HepG2 (cell line): Measurements from ENCODE around the gene PPOX. TPM values are rescaled to one million over a fixed set of nuclear protein-coding genes. Genes with fewer than 3 reads are reported as not detected.

ENCODE experiments used
- ATAC-seq: fragments of 200-7000 bp; cut with Tn5 transposase; 3 replicates; pipeline ENCODE4 v1.9.1; 2020; ENCODE audit warnings: mild to moderate bottlenecking, moderate library complexity
- BruUV-seq: library from RNA; stranded (reverse); fragments of 400-500 nt; replicated peaks from 2 replicates; lab custom pipeline; 2021; lab: Mats Ljungman, UMichigan
- CTCF ChIA-PET: fragments of 300-600 bp; formaldehyde crosslinking; extraction: SDS; loops from one replicate; lab custom pipeline; 2021; ENCODE audit warnings: low total read pairs, inconsistent platforms, low intra/inter-chr PET ratio; lab: Yijun Ruan, JAX
- POLR2A ChIA-PET: fragments of 350-600 bp; sonication (Branson Sonifier 250); formaldehyde crosslinking; loops from one replicate; lab custom pipeline; 2020; ENCODE audit warnings: antibody characterized with exemption, inconsistent platforms; lab: Yijun Ruan, JAX
- DNase-seq: peaks from one replicate; pipeline ENCODE4 v3.0.0-alpha.2; 2015; ENCODE audit warnings: low spot score
- FAIRE-seq: peaks from 3 replicates; lab custom pipeline; 2011; peaks lifted over from hg19 to GRCh38; lab: Jason Lieb, UNC
- H2AFZ ChIP-seq: one replicate; pipeline ENCODE4 v1.6.1; 2011; ENCODE audit warnings: low read length, inconsistent platforms
- H3K27ac ChIP-seq: fragments of 300-600 bp; 3 replicates; pipeline ENCODE4 v1.8.0; 2011; ENCODE audit warnings: mixed run types, mild to moderate bottlenecking, mixed read lengths, low read length, inconsistent platforms; ENCODE audit not compliant: insufficient read depth; ENCODE audit errors: extremely low read length
- H3K27me3 ChIP-seq, 2 experiments: fragments of 200-600 bp in 1 of 2; 2 replicates in 1 of 2; 3 replicates in 1 of 2; pipeline versions ENCODE4 v1.6.0 to v1.8.0; 2011; ENCODE audit warnings: low read length in 2 of 2, mild to moderate bottlenecking in 2 of 2, moderate library complexity in 2 of 2, inconsistent platforms in 1 of 2; ENCODE audit not compliant: insufficient read depth in 2 of 2, control insufficient read depth in 1 of 2
- H3K36me3 ChIP-seq, 2 experiments: fragments of 200-600 bp in 1 of 2; replicated peaks in 1 of 2; 2 replicates in 1 of 2; 3 replicates in 1 of 2; pipeline versions ENCODE4 v1.5.1 to v1.8.0; 2011; ENCODE audit warnings: low read length in 2 of 2, inconsistent platforms in 1 of 2; ENCODE audit not compliant: insufficient read depth in 2 of 2, control insufficient read depth in 1 of 2
- H3K4me1 ChIP-seq: 2 replicates; pipeline ENCODE4 v1.5.1; 2012; ENCODE audit warnings: low read length, inconsistent platforms; ENCODE audit not compliant: insufficient read depth
- H3K4me2 ChIP-seq: 2 replicates; pipeline ENCODE4 v1.6.0; 2011; ENCODE audit warnings: low read depth, low read length, inconsistent platforms
- H3K4me3 ChIP-seq, 3 experiments: fragments of 200-600 bp in 1 of 3; sonication (generic), shearing (Covaris generic) in 1 of 3; replicated peaks in 1 of 3; 2 replicates each; pipeline ENCODE4 v1.5.1; 2011 to 2016; ENCODE audit warnings: low read length in 3 of 3, inconsistent platforms in 2 of 3, low read depth in 2 of 3, mild to moderate bottlenecking in 2 of 3, control low read depth in 1 of 3, mixed read lengths in 1 of 3; ENCODE audit not compliant: insufficient read depth in 1 of 3
- H3K79me2 ChIP-seq: one replicate; pipeline ENCODE4 v1.6.1; 2011; ENCODE audit warnings: low read length, inconsistent platforms; ENCODE audit not compliant: insufficient read depth
- H3K9ac ChIP-seq: 2 replicates; pipeline ENCODE4 v1.6.0; 2011; ENCODE audit warnings: mild to moderate bottlenecking, low read depth, low read length, inconsistent platforms; ENCODE audit not compliant: insufficient read depth
- H3K9me3 ChIP-seq: 2 replicates; pipeline ENCODE4 v1.5.1; 2012; ENCODE audit warnings: mild to moderate bottlenecking, low read length
- H4K20me1 ChIP-seq: 2 replicates; pipeline ENCODE4 v1.6.0; 2011; ENCODE audit warnings: inconsistent platforms, mild to moderate bottlenecking, low read length, moderate library complexity; ENCODE audit not compliant: insufficient read depth
- ATF1 ChIP-seq: IDR thresholded peaks from 2 replicates; pipeline ENCODE4 v1.6.1; 2016; ENCODE audit warnings: mild to moderate bottlenecking, control low read depth
- ATF7 ChIP-seq, 2 experiments: fragments of 450-650 bp in 1 of 2; sonication (generic) in 1 of 2; formaldehyde crosslinking in 1 of 2; IDR thresholded peaks; 2 replicates each; pipeline versions ENCODE4 v1.4.0 to v1.6.1; 2016 to 2020; ENCODE audit warnings: antibody characterized with exemption in 1 of 2, mild to moderate bottlenecking in 1 of 2, missing genetic modification reagents in 1 of 2
- CHD4 ChIP-seq: fragments of 200-600 bp; sonication (generic); IDR thresholded peaks from 2 replicates; pipeline ENCODE4 v1.7.0; 2017; ENCODE audit warnings: mild to moderate bottlenecking, low read length, borderline replicate concordance
- ETV6 ChIP-seq: sonication (generic); formaldehyde crosslinking; conservative IDR thresholded peaks from 2 replicates; pipeline ENCODE4 v1.4.0; 2020; ENCODE audit warnings: missing genetic modification reagents
- NONO ChIP-seq, 2 experiments: fragments of 450-650 bp in 1 of 2; sonication (generic) in 1 of 2; formaldehyde crosslinking in 1 of 2; IDR thresholded peaks in 1 of 2; conservative IDR thresholded peaks in 1 of 2; 2 replicates each; pipeline versions ENCODE4 v1.6.1 to v1.8.0; 2017 to 2022; ENCODE audit warnings: mild to moderate bottlenecking in 1 of 2, missing genetic modification reagents in 1 of 2, moderate library complexity in 1 of 2
- NR2F1 ChIP-seq, 2 experiments: fragments of 450-650 bp in 1 of 2; formaldehyde crosslinking in 1 of 2; IDR thresholded peaks; 2 replicates each; pipeline versions ENCODE4 v1.5.0 to v1.6.1; 2016 to 2020; ENCODE audit warnings: mild to moderate bottlenecking in 1 of 2, missing compliant biosample characterization in 1 of 2, missing genetic modification reagents in 1 of 2, moderate library complexity in 1 of 2
- SKI ChIP-seq: fragments of 450-650 bp; IDR thresholded peaks from one replicate; pipeline ENCODE4 v1.6.1; 2018; ENCODE audit warnings: mild to moderate bottlenecking; ENCODE audit not compliant: partially characterized antibody
- SNAPC2 ChIP-seq: sonication (generic); formaldehyde crosslinking; IDR thresholded peaks from 2 replicates; pipeline ENCODE4 v1.8.1; 2022; ENCODE audit warnings: mild to moderate bottlenecking, missing genetic modification reagents
- ZFP41 ChIP-seq: sonication (generic); formaldehyde crosslinking; IDR thresholded peaks from 2 replicates; pipeline ENCODE4 v1.4.0; 2020; ENCODE audit warnings: mild to moderate bottlenecking, missing genetic modification reagents, borderline replicate concordance
- ZNF329 ChIP-seq: sonication (generic); formaldehyde crosslinking; IDR thresholded peaks from 2 replicates; pipeline ENCODE4 v1.9.0; 2021; ENCODE audit warnings: low read depth, mild to moderate bottlenecking, missing genetic modification reagents
- ZNF451 ChIP-seq: sonication (generic); formaldehyde crosslinking; IDR thresholded peaks from 2 replicates; pipeline ENCODE4 v1.5.0; 2020; ENCODE audit warnings: mild to moderate bottlenecking, missing genetic modification reagents
- ZNF720 ChIP-seq: sonication (generic); formaldehyde crosslinking; IDR thresholded peaks from 2 replicates; pipeline ENCODE4 v1.4.0; 2020; ENCODE audit warnings: missing genetic modification reagents
- whole genome bisulfite sequencing: methylation state at CpG from one replicate; pipeline ENCODE4 v1.1.6; 2017; ENCODE audit warnings: low lambda C conversion rate; 5-methylcytosine and 5-hydroxymethylcytosine counted together
- in situ Hi-C: cut with HindIII; loops from 2 replicates; pipeline ENCODE4 v1.10.0; 2017; ENCODE audit warnings: low pct_unique_long_range_greater_than_20kb; ENCODE audit not compliant: extremely low pct_ligation_motif_present
- intact Hi-C: fragments of 100-400 bp; cut with micrococcal nuclease; formaldehyde crosslinking; loops from one replicate; pipeline ENCODE4 v1.10.0; 2022; ENCODE audit not compliant: unreplicated experiment
- polyA plus RNA-seq, 8 experiments: library from polyadenylated mRNA; depleted of rRNA in 3 of 8; stranded (reverse) in 7 of 8; unstranded in 1 of 8; fragments of >200 nt; fragmentation: Illumina TruSeq in 4 of 8; extraction: Trizol in 4 of 8; gene quantifications; 2 replicates each; pipeline versions ENCODE4 v1.2.1 to v1.2.3, GENCODE V29; 2011 to 2016; ENCODE audit warnings: low read depth in 4 of 8, missing spikeins in 1 of 8, mixed read lengths in 1 of 8; ENCODE audit not compliant: insufficient read depth in 1 of 8
- total RNA-seq, 5 experiments: library from RNA; depleted of rRNA; stranded (reverse); fragments of >200 nt; fragmentation: Illumina TruSeq; extraction: Trizol; gene quantifications; 2 replicates each; pipeline ENCODE4 v1.2.3, GENCODE V29; 2016; ENCODE audit warnings: low read depth in 1 of 5
- TF ChIP-seq, protein P1 (sequence below): sonication (generic); formaldehyde crosslinking; IDR thresholded peaks from 2 replicates; pipeline ENCODE4 v1.8.0; 2022; ENCODE audit warnings: missing genetic modification reagents, low read depth, mild to moderate bottlenecking, borderline replicate concordance
- TF ChIP-seq, protein P2 (sequence below): IDR thresholded peaks from 2 replicates; pipeline ENCODE4 v1.6.1; 2012; ENCODE audit warnings: low read length, improper control_type of control experiment

Gene PPOX
- total and polyA plus RNA-seq, 2 of the 13 experiments (the other 11 are each of a cell fraction or from before 2014, with no cell fraction given) = 15.5 to 27.7 TPM

DNA sequence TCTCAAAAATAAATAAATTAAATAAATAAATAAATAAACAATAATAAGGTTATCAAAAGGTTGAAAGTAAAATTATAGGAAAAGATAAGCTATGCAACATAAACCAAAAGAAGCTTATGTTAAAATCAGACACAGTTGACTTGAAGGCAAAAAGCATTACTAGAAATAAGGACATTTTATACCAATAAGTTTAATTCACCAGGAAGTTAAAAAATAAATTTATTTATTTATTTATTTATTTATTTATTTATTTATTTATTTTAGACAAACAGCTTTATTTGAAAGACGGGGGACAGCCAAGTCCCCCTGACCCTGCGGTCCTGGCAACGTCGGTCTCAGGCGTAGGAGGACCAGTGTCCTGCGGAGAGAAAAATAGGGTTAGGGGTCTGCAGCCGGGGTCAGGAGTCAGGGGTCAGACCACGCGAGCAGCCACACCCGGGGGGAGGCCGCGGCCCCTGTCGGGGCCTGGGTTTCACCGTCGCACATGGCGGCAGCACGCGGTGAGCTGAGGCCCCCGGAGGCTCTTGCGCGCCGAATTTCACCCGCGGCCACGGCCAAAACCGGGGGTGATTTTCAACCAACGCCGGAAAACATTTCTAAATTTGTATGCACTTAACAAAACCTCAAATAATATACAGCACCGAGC lies 25.3 kb upstream of the PPOX start:
- Histone ChIP-seq H2AFZ (no peak overlapping the region), H3K27me3 (no peaks in the 10 kb centered on the region), H3K9me3 (no peaks in the 10 kb centered on the region), H3K27ac (no peak overlapping the region), H3K4me2 (no peak overlapping the region), H3K4me3 (no peak overlapping the region), H3K36me3 (no peaks in the 10 kb centered on the region)
- FAIRE-seq = no peak
- CTCF ChIA-PET = no interaction called here
- no peak for DNase-seq
- POLR2A ChIA-PET = interaction anchor here (1.0 kb wide), 1 partner anchor 9 kb away, joined by 3 read pairs; the partner anchor contains the start of gene DEDD
- no TSS peak for BruUV-seq
- in situ Hi-C loops = no loop called here
- TF ChIP-seq ZNF451 (CRISPR knock-in tag) = no peak
- no peak for TF ChIP-seq ATF1 (CRISPR knock-in tag)
- TF ChIP-seq CHD4 = no peak
- TF ChIP-seq SKI = no peak
- no peak for TF ChIP-seq NONO (IDR thresholded peaks at IDR 0.05)
- TF ChIP-seq NONO (CRISPR knock-in tag; conservative IDR thresholded peaks at IDR 0.05) = no peak
- TF ChIP-seq SNAPC2 (CRISPR knock-in tag) = no peak
- TF ChIP-seq ZFP41 = no peak
- no peak for TF ChIP-seq ZNF720
- TF ChIP-seq NR2F1 (CRISPR knock-in tag; IDR thresholded peaks at IDR 0.05) = no peak
- TF ChIP-seq, all 625 proteins: peak for 0
- 95% methylated on average over 29 of the region's 29 CpGs for whole genome bisulfite sequencing
- H3K79me2 ChIP-seq = no peaks in the 10 kb centered on the region
- no peaks in the 10 kb centered on the region for H4K20me1 ChIP-seq
- no peaks in the 10 kb centered on the region for H3K4me1 ChIP-seq
- ATAC-seq = no peak
- H3K9ac ChIP-seq = no peak overlapping the region
- intact Hi-C loops = no loop called here

DNA sequence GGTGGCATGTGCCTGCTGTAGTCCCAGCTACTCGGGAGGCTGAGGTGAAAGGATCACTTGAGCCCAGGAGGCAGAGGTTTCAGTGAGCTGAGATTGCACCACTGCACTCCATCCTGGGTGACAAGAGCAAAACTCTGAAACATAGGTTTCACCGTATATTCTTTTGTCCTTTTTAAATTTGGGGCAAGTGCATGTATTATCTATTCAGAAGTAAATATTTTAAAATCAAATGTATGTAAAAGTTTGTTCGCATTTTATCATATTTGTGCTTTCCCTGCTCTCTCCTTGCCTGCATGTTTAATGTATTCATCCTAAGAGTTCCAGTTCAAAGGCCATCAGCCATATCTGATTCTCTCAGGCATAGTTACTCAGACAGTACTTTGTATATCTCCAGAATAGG lies 20.4 kb upstream of the PPOX start:
- H4K20me1 ChIP-seq = no peaks in the 10 kb centered on the region
- ATAC-seq = no peak
- no peaks in the 10 kb centered on the region for H3K4me1 ChIP-seq
- no peak for FAIRE-seq
- no peak overlapping the region for H3K9ac ChIP-seq
- no peak overlapping the region for H2AFZ ChIP-seq
- ChIA-PET CTCF (no interaction called here), POLR2A (no interaction called here)
- H3K27me3 ChIP-seq = no peaks in the 10 kb centered on the region
- DNase-seq = no peak
- TF ChIP-seq ATF7 (IDR thresholded peaks at IDR 0.05) (no peak), ATF7 (CRISPR knock-in tag; IDR thresholded peaks at IDR 0.05) (no peak), ETV6 (CRISPR knock-in tag) (no peak), ZNF329 (CRISPR knock-in tag) (no peak)
- TF ChIP-seq, protein P1, sequence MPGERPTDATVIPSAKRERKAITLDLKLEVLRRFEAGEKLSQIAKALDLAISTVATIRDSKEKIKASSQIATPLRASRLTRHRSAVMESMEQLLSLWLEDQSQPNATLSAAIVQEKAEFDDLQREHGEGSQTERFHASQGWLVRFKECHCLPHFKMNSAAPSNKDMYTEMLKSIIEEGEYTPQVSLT = no peak
- TF ChIP-seq, protein P2, sequence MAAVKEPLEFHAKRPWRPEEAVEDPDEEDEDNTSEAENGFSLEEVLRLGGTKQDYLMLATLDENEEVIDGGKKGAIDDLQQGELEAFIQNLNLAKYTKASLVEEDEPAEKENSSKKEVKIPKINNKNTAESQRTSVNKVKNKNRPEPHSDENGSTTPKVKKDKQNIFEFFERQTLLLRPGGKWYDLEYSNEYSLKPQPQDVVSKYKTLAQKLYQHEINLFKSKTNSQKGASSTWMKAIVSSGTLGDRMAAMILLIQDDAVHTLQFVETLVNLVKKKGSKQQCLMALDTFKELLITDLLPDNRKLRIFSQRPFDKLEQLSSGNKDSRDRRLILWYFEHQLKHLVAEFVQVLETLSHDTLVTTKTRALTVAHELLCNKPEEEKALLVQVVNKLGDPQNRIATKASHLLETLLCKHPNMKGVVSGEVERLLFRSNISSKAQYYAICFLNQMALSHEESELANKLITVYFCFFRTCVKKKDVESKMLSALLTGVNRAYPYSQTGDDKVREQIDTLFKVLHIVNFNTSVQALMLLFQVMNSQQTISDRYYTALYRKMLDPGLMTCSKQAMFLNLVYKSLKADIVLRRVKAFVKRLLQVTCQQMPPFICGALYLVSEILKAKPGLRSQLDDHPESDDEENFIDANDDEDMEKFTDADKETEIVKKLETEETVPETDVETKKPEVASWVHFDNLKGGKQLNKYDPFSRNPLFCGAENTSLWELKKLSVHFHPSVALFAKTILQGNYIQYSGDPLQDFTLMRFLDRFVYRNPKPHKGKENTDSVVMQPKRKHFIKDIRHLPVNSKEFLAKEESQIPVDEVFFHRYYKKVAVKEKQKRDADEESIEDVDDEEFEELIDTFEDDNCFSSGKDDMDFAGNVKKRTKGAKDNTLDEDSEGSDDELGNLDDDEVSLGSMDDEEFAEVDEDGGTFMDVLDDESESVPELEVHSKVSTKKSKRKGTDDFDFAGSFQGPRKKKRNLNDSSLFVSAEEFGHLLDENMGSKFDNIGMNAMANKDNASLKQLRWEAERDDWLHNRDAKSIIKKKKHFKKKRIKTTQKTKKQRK = no peak
- intact Hi-C loops = no loop called here
- H3K9me3 ChIP-seq = no peaks in the 10 kb centered on the region
- in situ Hi-C loops = no loop called here
- H3K36me3 ChIP-seq = no peaks in the 10 kb centered on the region
- no peak overlapping the region for H3K27ac ChIP-seq
- no peak overlapping the region for H3K4me2 ChIP-seq
- no peak overlapping the region for H3K4me3 ChIP-seq
- BruUV-seq = no TSS peak
- WGBS = 23% methylated on average over 3 of the region's 3 CpGs
- no peaks in the 10 kb centered on the region for H3K79me2 ChIP-seq
